ENCODE results near the gene CDH24. TPM values are rescaled to one million over a fixed set of nuclear protein-coding genes. Genes with fewer than 3 reads are reported as not detected.

CDH24 gene
- total and polyA plus RNA-seq, 2 of the 13 experiments (the other 11 are each of a cell fraction or from before 2014, with no cell fraction given): 0.69 to 0.99 TPM

GRCh38 chr14:23025151-23025814, 32.0 kb downstream of the CDH24 start (continued):
- TF ChIP-seq MYPOP (CRISPR knock-in tag; IDR thresholded peaks at IDR 0.05) (no peak), ZMYM2 (CRISPR knock-in tag; IDR thresholded peaks at IDR 0.05) (no peak), ZNF512B (CRISPR knock-in tag; IDR thresholded peaks at IDR 0.05; ENCODE audit: borderline replicate concordance) (no peak), DNMT3B (CRISPR knock-in tag; conservative IDR thresholded peaks at IDR 0.05) (no peak), ZSCAN9 (CRISPR knock-in tag; IDR thresholded peaks at IDR 0.05; ENCODE audit: borderline replicate concordance) (no peak), KLF15 (CRISPR knock-in tag; IDR thresholded peaks at IDR 0.05; ENCODE audit: borderline replicate concordance) (no peak), IKZF5 (CRISPR knock-in tag; IDR thresholded peaks at IDR 0.05) (no peak), PITX1 (CRISPR knock-in tag; IDR thresholded peaks at IDR 0.05) (0 out of 2 replicates have a peak, but pooled peaks have one; percentile 27), SMYD3 (CRISPR knock-in tag; IDR thresholded peaks at IDR 0.05) (no peak), RBM22 (optimal IDR thresholded peaks at IDR 0.05; ENCODE audit: low read length) (peak; percentile 99), ZNF18 (CRISPR knock-in tag; IDR thresholded peaks at IDR 0.05; ENCODE audit: insufficient replicate concordance) (no peak), ZBTB4 (CRISPR knock-in tag; IDR thresholded peaks at IDR 0.05; ENCODE audit: borderline replicate concordance) (no peak), TBX3 (IDR thresholded peaks at IDR 0.05; ENCODE audit: borderline replicate concordance) (no peak), ZBTB26 (CRISPR knock-in tag; IDR thresholded peaks at IDR 0.05; ENCODE audit: borderline replicate concordance) (no peak), MAFG (CRISPR knock-in tag; IDR thresholded peaks at IDR 0.05) (no peak), ZNF354B (CRISPR knock-in tag; IDR thresholded peaks at IDR 0.05) (no peak), XRCC5 (optimal IDR thresholded peaks at IDR 0.05; ENCODE audit: low read length) (peak; percentile 14), KLF12 (CRISPR knock-in tag; IDR thresholded peaks at IDR 0.05; ENCODE audit: borderline replicate concordance) (no peak)
